HG02623 (cell line): ENCODE results near the gene EIF4E1B.

Experiments
- ATAC-seq: cut with Tn5 transposase; IDR thresholded peaks from one replicate; pipeline ENCODE4 v1.9.1; 2021; ENCODE audit warnings: moderate library complexity; ENCODE audit not compliant: unreplicated experiment

Gene EIF4E1B

GRCh38 chr5:176660860-176661641 is 30.6 kb downstream of the EIF4E1B start:
- ATAC-seq, result peak; percentile 56

- no peak for ATAC-seq
Measured at GRCh38 chr5:176661676-176662075, 31.2 kb downstream of the EIF4E1B start.

- ATAC-seq, result no peak
Measured at GRCh38 chr5:176662371-176663333, 32.2 kb downstream of the EIF4E1B start.

- ATAC-seq, result no peak
Measured at GRCh38 chr5:176663566-176663965, 33.1 kb downstream of the EIF4E1B start.

- no peak for ATAC-seq
Measured at GRCh38 chr5:176664479-176664878, 34.0 kb downstream of the EIF4E1B start.

- no peak for ATAC-seq
Measured at GRCh38 chr5:176664886-176665285, 34.4 kb downstream of the EIF4E1B start.

GRCh38 chr5:176665517-176665916 is 35.0 kb downstream of the EIF4E1B start:
- ATAC-seq, result no peak

GRCh38 chr5:176667637-176668036 is 37.2 kb downstream of the EIF4E1B start:
- no peak for ATAC-seq

GRCh38 chr5:176670449-176670848 is 40.0 kb downstream of the EIF4E1B start:
- ATAC-seq, result no peak

GRCh38 chr5:176671399-176671798 is 40.9 kb downstream of the EIF4E1B start:
- no peak for ATAC-seq

GRCh38 chr5:176671890-176672747 is 41.6 kb downstream of the EIF4E1B start:
- ATAC-seq, result no peak

- no peak for ATAC-seq
Measured at GRCh38 chr5:176673651-176674583, 43.4 kb downstream of the EIF4E1B start.

GRCh38 chr5:176674799-176675198 is 44.3 kb downstream of the EIF4E1B start:
- no peak for ATAC-seq

- ATAC-seq, result no peak
Measured at GRCh38 chr5:176675676-176676360, 45.3 kb downstream of the EIF4E1B start.

- no peak for ATAC-seq
Measured at GRCh38 chr5:176676361-176676824, 45.9 kb downstream of the EIF4E1B start.

GRCh38 chr5:176677209-176677939 is 46.9 kb downstream of the EIF4E1B start:
- no peak for ATAC-seq

GRCh38 chr5:176678584-176678983 is 48.1 kb downstream of the EIF4E1B start:
- ATAC-seq, result no peak
